Stimulated activated naive CD4-positive, alpha-beta T cell (primary cell): ENCODE results near the gene ZNF407.

Source experiments
- DNase-seq, 6 experiments: peaks; one replicate each; lab custom pipeline; 2025; lab: John Stamatoyannopoulos, UW

Gene ZNF407

DNA sequence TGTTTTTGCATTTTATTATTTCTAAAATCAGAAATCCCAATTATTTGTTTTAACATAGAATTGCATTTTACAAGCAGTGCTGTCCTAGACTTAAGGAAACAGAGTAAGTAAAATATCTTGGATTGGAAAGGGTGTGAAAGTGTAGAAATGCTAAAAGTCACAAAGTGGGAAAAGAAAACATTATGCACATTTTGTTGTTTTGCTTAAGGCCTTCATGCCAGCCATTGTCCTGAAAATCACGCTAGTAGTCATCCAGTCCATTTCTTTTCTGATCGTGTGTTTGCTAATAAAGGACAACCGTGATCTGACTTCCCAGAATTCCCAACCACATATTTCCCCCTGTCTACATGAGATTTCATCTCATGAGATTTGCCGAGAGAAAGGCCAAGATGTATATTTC lies 412.2 kb downstream of the ZNF407 start:
- no peak for DNase-seq

- DNase-seq: no peak
Observed at GRCh38 chr18:75010278-75010677, 412.6 kb downstream of the ZNF407 start.

DNA sequence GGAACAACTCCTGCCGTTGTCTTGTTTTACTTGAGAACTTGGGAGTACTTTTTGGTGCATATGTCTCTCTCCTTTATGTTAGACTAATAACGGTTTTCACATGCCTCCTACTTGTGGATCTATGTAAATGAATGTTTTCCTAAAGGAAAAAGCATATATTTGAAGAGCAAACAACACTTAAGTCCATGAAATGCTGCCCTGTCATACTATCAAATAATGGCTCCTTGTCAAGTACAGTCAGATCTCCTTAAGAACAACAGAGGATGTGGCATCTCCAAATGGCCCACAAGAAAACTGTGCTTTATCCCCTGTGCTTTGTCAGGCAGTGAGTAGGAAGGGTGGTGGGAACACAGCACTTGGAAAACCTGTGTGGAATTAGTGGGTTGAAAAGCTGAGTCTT lies 413.0 kb downstream of the ZNF407 start:
- DNase-seq: no peak

DNA sequence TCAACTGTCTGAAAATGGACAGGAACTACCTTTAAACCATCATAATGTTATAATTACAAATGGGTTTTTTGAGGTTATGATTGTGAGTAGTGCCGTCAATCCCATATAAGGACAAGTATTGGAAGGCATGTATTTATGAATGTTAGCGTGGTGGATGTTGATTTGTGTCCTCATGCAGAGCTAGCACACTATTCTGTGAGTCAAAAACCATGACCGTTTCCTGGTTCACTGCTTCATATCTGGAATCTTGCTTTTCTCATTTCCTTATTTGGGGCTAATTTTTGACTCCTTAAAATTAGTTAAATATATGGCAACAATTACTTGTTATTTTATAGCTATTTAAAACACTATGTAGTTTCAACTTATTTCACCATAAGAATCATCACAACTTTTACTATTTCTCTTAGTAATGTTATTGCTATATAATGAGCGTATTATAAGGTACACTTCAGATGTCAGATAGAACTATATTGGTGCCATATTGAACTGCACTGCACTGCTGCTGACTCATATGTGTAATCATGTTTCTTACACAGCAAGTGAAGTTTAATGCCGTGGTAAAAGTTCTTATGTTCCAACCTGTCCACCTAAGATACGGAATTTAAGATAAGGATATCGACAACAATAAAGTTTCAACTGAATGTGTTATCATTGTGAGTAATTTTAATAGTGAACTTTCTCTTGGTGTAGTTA lies 418.5 kb downstream of the ZNF407 start:
- DNase-seq: no peak

DNA sequence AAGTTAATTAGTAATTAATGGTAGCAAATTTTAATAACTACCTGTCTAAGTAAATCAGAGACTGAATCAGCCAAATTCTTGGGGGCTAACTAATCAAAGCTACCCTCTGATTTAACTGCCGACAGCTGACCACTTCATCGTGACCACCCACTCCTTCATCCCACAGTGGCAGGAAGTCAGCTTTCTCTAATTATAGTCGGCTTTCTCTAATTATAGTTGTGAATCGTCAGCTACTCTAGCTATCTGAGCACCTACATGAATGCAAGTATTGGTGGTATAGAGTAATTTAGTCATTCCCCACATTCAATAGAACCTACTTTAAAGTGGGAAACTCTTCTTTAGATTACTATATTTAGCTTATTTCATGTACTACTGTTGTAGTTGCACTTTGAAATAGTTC lies 425.8 kb downstream of the ZNF407 start:
- DNase-seq: no peak

GRCh38 chr18:75024871-75025270 lies 427.2 kb downstream of the ZNF407 start:
- no peak for DNase-seq

DNA sequence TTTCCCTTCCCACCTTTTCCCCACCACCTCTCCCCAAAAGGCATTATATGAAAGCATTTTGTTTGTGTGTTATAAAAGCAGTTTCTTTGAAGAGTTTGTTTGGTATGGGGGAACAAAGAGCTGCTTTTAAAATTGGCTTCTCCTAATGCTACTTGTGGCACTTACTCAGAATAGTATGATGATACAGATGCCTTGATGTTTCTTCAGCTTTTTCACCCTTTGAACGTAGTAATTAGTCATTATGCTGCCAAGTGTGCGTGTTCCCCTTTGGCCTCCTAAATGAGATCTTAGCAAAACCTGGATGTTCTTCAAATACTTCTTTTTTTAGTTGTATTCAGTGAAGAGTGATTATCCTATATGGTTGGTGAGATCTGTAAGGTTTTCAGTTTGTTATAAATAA lies 427.9 kb downstream of the ZNF407 start:
- DNase-seq: no peak

- peak in 4 of 6 experiments; percentile 2 to 55 (median 51) for DNase-seq
Observed at GRCh38 chr18:75029481-75029880, 431.8 kb downstream of the ZNF407 start.

GRCh38 chr18:75031717-75032317 lies 434.1 kb downstream of the ZNF407 start:
- DNase-seq: no peak

DNA sequence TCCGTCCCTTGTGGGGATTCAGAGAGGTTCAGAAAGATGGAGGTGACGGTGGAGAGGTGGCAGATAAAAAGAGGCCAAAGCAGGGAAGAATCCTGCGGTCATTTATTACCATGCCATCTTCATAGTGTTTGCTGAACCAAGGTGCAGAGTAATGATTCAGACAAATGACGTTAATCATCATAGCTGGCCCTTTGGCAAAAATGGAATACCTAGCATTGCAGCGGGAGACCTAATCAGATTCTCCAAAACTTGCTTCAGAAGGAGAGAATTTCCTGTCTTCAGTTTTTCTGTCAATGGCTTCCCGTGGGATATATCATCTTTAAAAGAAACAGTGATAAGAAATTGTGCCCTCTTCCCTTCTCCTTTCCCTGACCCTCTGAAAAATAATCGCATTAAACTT lies 435.8 kb downstream of the ZNF407 start:
- no peak for DNase-seq

- DNase-seq: no peak
Observed at GRCh38 chr18:75034937-75035336, 437.3 kb downstream of the ZNF407 start.

DNA sequence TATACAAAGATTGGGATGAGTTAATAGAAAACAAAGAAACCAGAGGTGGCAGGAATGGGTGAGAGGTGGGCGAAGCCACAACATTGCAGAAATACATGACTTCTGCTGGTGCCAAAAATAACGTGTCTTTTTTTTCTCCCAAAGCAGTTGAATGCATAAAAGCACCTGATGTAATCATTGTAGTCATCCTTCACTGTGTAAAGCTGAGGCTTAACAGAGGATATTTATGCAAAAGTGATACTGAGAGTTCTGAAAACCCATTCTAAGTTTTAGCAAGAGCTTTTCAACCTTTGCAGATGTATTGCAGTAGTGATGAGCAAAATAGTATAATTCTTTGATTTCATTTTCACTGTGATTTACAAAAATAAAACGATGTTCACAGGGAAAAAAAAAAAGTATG lies 438.3 kb downstream of the ZNF407 start:
- DNase-seq: no peak

DNA sequence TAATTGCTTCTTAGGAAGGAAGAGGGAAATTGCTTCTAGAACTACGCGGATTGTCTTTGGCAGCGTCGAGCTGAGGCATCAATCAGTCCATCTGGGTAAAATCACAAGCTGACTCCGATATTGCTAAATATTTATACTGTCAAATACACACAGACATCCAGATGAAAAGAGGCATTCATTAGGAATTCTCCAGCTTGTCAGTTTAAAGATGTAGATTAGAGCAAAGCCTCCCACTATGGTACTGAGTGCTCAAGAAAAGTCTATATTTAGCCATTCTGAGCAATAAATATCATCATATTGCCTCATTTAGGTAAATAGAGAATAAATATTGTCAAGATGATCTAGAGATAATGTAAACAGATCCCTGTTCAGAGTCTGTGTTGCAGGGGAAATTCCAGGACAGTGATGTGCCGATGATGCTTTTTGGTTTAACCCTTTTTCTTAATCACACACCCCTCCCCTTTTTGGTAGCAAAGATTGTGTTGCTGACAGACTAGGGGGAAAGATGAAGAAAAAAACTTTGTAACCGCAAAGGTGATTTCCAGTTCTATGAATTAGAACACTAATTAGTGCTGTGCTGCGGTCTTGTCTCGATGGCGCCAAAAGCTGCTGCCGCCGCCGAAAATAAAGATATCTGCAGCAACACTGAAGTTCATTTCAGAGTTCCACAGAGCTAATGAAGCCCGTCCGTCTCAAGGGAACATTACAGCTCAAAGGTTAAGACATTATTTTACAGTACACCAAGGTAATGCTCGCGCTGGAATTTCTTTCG lies 439.4 kb downstream of the ZNF407 start:
- DNase-seq: no peak

DNA sequence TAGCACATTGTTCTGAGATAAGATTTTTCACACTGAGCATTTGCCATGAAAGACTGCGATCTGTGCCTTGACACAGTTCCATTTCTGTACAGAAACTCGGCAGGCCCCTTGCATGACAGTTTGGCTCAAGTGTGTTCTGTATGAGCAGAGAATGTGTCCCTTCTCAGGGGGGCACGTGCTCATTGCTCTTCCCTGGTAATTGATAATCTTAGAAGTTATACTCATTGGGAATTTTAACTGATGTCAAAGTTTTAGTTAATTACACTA lies 440.0 kb downstream of the ZNF407 start:
- no peak for DNase-seq

GRCh38 chr18:75041586-75041985 lies 443.9 kb downstream of the ZNF407 start:
- DNase-seq: no peak

DNA sequence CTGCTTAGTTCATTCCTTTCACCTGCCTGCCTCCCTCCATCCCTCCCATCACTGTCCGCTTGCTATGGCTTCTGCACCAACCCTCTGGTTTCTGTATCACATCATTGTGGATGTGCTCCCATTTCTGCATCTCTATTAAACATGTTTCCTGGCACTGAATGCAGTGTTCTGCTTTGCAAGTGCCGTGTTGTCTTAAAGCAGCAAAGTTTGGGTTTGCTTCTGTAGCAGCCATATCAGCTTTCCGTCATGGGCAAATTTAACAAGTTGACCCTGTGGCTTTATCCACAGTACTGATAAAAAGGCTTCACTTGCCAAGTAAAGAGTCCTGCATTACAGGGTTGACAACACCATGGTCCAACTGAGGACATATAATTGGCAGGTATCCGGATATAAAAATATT lies 445.8 kb downstream of the ZNF407 start:
- no peak for DNase-seq

- DNase-seq: no peak
Observed at GRCh38 chr18:75044296-75044695, 446.6 kb downstream of the ZNF407 start.

- DNase-seq: no peak
Observed at GRCh38 chr18:75044791-75045190, 447.1 kb downstream of the ZNF407 start.

GRCh38 chr18:75045272-75045671 lies 447.6 kb downstream of the ZNF407 start:
- DNase-seq: no peak

DNA sequence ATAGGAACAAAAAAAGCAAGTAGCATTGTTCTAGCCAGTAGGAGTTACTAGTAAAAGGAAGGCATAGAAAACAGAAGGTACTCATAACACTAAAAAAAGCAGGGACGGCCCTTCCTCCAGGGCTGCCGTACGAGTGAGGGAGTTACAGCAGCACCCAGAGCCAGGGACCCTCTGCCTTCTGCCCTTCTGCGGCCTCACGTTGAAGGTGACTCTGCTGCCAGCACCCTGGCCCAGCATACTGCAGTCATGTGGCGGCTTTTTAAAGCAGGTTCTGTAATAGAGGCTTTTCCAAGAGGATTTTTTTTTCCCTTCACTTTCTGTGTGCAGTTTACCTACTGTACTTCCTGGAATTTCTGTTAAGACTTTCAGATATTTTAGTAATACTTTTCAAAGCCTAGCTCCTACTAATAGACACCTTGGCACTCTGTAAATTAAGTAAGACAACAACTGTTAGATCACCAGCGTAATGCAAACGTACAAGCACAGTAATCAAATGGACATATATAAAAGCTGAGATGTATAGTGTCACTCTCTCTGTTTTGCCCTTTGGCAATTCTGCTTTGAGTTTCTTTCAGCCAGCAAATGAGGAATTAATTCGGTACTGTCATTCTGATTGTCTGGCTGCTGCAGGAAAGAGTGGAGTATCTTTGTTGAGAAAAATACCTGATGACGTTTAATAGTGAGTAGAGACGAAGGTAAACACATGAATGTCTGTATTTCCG lies 449.7 kb downstream of the ZNF407 start:
- no peak for DNase-seq

GRCh38 chr18:75048776-75049454 lies 451.2 kb downstream of the ZNF407 start:
- DNase-seq: no peak

GRCh38 chr18:75049455-75049789 lies 451.8 kb downstream of the ZNF407 start:
- DNase-seq: no peak
